ENCODE data around the gene TRDN.
"Not testable (repeated sequence)": the region's sequence is repeated elsewhere in the genome, so short reads cannot be mapped to it uniquely, and the experiment has no call there.

DNA sequence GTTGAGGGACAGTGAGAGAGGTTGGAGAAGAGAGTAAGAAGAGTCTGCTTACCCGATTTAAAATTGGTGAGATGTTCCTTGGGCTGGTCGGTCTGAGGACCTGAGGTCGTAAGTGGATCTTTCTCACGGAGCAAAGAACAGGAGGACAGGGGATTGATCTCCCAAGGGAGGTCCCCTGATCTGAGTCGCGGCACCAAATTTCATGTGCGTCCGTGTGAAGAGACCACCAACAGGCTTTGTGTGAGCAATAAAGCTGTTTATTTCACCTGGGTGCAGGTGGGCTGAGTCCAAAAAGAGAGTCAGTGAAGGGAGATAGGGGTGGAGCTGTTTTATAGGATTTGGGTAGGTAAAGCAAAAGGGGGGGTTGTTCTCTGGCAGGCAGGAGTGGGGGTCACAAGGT is 49.3 kb downstream of the TRDN start:
- TF ChIP-seq, protein P1, sequence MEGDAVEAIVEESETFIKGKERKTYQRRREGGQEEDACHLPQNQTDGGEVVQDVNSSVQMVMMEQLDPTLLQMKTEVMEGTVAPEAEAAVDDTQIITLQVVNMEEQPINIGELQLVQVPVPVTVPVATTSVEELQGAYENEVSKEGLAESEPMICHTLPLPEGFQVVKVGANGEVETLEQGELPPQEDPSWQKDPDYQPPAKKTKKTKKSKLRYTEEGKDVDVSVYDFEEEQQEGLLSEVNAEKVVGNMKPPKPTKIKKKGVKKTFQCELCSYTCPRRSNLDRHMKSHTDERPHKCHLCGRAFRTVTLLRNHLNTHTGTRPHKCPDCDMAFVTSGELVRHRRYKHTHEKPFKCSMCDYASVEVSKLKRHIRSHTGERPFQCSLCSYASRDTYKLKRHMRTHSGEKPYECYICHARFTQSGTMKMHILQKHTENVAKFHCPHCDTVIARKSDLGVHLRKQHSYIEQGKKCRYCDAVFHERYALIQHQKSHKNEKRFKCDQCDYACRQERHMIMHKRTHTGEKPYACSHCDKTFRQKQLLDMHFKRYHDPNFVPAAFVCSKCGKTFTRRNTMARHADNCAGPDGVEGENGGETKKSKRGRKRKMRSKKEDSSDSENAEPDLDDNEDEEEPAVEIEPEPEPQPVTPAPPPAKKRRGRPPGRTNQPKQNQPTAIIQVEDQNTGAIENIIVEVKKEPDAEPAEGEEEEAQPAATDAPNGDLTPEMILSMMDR (IDR thresholded peaks at IDR 0.05; ENCODE audit: low read length) = not testable (repeated sequence)
- not testable (repeated sequence) for TF ChIP-seq EZH2 (IDR thresholded peaks at IDR 0.05; ENCODE audit: borderline replicate concordance, low read length)
